Left ventricle myocardium inferior (tissue), 1 donor: ENCODE data around the gene GBF1. TPM values are rescaled to one million over a fixed set of nuclear protein-coding genes. Genes with fewer than 3 reads are reported as not detected.

Experiments used
- DNase-seq: peaks from one replicate; pipeline ENCODE4 v3.0.0-alpha.2; 2020
- H3K27ac ChIP-seq: fragments of 200-600 bp; replicated peaks from 2 replicates; pipeline ENCODE4 v1.8.0; 2021
- H3K27me3 ChIP-seq: fragments of 200-600 bp; 2 replicates; pipeline ENCODE4 v1.8.0; 2021; ENCODE audit warnings: low read depth
- H3K36me3 ChIP-seq: fragments of 200-600 bp; 2 replicates; pipeline ENCODE4 v1.8.0; 2021
- H3K4me1 ChIP-seq: fragments of 200-600 bp; 2 replicates; pipeline ENCODE4 v1.8.0; 2021
- H3K4me3 ChIP-seq: fragments of 200-600 bp; 2 replicates; pipeline ENCODE4 v1.8.0; 2021; ENCODE audit warnings: mild to moderate bottlenecking, moderate library complexity
- H3K9me3 ChIP-seq: fragments of 200-600 bp; replicated peaks from 2 replicates; pipeline ENCODE4 v1.8.0; 2021
- CTCF ChIP-seq: fragments of 200-600 bp; IDR thresholded peaks from 2 replicates; pipeline ENCODE4 v1.8.0; 2021; ENCODE audit warnings: antibody characterized with exemption, mild to moderate bottlenecking, borderline replicate concordance
- intact Hi-C: fragments of 100-400 bp; cut with micrococcal nuclease; formaldehyde crosslinking; loops from one replicate; pipeline ENCODE4 v1.11.0; 2022
- total RNA-seq: library from RNA; stranded (reverse); fragmentation: NEBNext Ultra II Directional; extraction: Animal tissue kit (Norgen Biotek cat#: 25700); gene quantifications from one replicate; pipeline ENCODE4 v1.2.1, GENCODE V29; 2021
- donor health status: DM: no; HTN: yes; CAD: no; lungs with severe emphysema.

GBF1 gene
- total RNA-seq, 1 donor from 2014 or later = 43.2 TPM

GRCh38 chr10:102421757-102422512 lies 176.6 kb downstream of the GBF1 start:
- Histone ChIP-seq H3K9me3 (no peaks in the 10 kb centered on the region), H3K36me3 (peaks cover 20% of the 10 kb centered on the region), H3K4me3 (peak overlapping the region; percentile 82), H3K27me3 (peaks cover 24% of the 10 kb centered on the region), H3K27ac (peak overlapping the region; percentile 95), H3K4me1 (peaks cover 53% of the 10 kb centered on the region)
- intact Hi-C loops = no loop called here
- no peak for DNase-seq
- no peak for TF ChIP-seq CTCF

GRCh38 chr10:102422545-102423129 lies 177.3 kb downstream of the GBF1 start:
- peak; percentile 86 for TF ChIP-seq CTCF
- Histone ChIP-seq H3K9me3 (no peaks in the 10 kb centered on the region), H3K27me3 (peaks cover 17% of the 10 kb centered on the region), H3K27ac (peak overlapping the region; percentile 95), H3K4me1 (peaks cover 53% of the 10 kb centered on the region), H3K4me3 (peak overlapping the region; percentile 82), H3K36me3 (peaks cover 20% of the 10 kb centered on the region)
- intact Hi-C loops = no loop called here
- DNase-seq = peak; percentile 80

- Histone ChIP-seq H3K27ac (peak overlapping the region; percentile 95), H3K4me3 (peak overlapping the region; percentile 82), H3K36me3 (peaks cover 20% of the 10 kb centered on the region), H3K9me3 (no peaks in the 10 kb centered on the region), H3K27me3 (peaks cover 8% of the 10 kb centered on the region), H3K4me1 (peaks cover 53% of the 10 kb centered on the region)
- DNase-seq = no peak
- intact Hi-C loops = no loop called here
- TF ChIP-seq CTCF = no peak
Measured at GRCh38 chr10:102423372-102423968, 178.1 kb downstream of the GBF1 start.

- H3K9me3 ChIP-seq = no peaks in the 10 kb centered on the region
- intact Hi-C loops = no loop called here
Measured at GRCh38 chr10:102424145-102424544, 178.8 kb downstream of the GBF1 start.

GRCh38 chr10:102424916-102425315 lies 179.6 kb downstream of the GBF1 start:
- no peak for TF ChIP-seq CTCF
- no peaks in the 10 kb centered on the region for H3K27me3 ChIP-seq
- peaks cover 42% of the 10 kb centered on the region for H3K4me1 ChIP-seq
- intact Hi-C loops = no loop called here
- no peaks in the 10 kb centered on the region for H3K9me3 ChIP-seq
- DNase-seq = no peak
- H3K27ac ChIP-seq = no peak overlapping the region
- H3K4me3 ChIP-seq = no peak overlapping the region
- peaks cover 20% of the 10 kb centered on the region for H3K36me3 ChIP-seq

More at GRCh38 chr10:102424145-102424544, 178.8 kb downstream of the GBF1 start:
- Histone ChIP-seq H3K4me1 (peaks cover 50% of the 10 kb centered on the region), H3K27me3 (peaks cover 2% of the 10 kb centered on the region), H3K36me3 (peaks cover 20% of the 10 kb centered on the region), H3K4me3 (no peak overlapping the region), H3K27ac (no peak overlapping the region)
- TF ChIP-seq CTCF = no peak
- DNase-seq = no peak
